ENCODE measurements around the gene MYH7.
"Not testable (repeated sequence)": the region's sequence is repeated elsewhere in the genome, so short reads cannot be mapped to it uniquely, and the experiment has no call there.

The MYH7 gene

DNA sequence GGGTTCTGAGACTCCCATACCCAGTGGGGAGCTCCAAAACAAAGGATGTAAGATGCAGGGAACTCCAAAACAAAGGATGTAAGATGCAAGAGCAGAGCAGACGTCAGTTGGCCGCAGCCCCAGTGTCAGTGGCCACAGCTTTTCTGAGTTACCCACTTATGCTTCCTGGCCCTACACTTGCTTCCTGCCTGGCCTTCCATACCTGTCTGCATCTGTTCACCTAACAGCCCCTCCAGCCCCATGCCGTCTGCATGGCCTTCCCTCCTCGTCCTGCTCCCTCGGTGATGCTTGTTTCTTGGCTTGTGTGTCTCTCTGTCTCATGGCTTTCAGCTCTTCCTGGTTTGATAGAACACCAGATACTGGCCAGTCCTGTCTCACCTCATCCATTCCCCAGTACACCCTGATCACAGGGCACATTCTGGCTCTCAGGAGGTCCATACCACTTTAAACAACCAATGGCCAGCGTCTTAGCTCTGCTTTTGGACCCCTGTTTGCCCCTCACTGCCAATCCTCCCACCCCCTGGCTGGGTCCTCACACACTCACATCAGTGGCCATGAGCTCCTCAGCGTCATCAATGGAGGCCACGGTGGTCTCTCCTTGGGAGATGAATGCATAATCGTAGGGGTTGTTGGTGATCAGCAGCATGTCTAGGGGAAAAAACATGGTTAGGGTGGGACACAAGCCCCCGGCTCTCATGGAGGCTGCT is 5.3 kb downstream of the MYH7 start:
- DNase-seq = no peak

DNA sequence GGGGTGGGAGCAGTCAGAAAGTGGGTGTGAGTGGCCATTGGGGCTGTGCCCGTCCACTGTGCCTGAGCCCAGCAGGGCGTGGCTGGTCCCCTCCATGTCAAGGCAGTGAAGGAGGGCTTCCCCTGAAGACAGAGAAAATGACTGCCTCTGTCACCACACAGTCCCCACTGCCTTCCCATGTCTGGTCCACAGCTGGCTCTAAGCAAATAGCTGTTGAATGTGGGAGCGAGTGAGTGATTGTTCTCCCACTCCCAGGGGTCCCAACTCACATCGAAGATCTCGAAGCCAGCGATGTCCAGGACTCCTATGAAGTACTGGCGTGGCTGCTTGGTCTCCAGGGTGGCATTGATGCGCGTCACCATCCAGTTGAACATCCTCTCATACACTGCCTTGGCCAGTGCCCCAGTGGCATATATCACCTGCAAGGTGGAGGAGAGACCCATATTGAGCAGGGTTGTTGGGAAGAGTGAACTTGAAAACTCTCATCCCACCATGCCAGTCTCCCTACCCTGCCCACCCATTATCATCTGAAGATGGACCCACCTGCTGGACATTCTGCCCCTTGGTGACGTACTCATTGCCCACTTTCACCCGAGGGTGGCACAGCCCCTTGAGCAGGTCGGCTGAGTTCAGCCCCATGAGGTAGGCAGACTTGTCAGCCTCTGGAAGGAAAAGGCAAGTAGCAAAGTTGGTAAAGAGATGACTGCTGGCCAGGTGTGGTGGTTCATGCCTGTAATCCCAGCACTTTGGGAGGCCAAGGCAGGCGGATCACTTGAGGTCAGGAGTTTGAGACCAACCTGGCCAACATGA is 6.6 kb downstream of the MYH7 start:
- no peak for DNase-seq

GRCh38 chr14:23425798-23426197 is 9.7 kb downstream of the MYH7 start:
- peak in 1 of 5 experiments; percentile 4 for DNase-seq

DNA sequence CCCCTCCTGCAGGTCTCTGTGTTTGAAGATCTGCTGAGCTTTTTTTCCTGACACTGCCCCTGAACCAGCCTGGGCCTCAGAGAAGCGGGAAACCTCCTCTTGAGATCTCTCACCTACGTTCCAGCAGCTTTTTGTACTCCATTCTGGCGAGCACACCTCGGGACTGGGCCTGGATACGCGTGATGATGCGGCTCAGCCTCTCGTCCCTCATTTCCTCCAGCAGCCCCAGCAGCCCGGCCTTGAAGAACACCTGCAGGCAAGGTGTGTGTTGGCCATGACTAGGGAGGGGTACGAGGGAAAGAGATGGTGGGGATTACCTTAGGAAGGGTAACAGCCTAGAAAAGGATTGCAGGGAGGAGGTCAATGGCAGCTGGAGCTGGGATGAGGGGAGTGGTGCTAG is 10.3 kb downstream of the MYH7 start:
- no peak for DNase-seq

DNA sequence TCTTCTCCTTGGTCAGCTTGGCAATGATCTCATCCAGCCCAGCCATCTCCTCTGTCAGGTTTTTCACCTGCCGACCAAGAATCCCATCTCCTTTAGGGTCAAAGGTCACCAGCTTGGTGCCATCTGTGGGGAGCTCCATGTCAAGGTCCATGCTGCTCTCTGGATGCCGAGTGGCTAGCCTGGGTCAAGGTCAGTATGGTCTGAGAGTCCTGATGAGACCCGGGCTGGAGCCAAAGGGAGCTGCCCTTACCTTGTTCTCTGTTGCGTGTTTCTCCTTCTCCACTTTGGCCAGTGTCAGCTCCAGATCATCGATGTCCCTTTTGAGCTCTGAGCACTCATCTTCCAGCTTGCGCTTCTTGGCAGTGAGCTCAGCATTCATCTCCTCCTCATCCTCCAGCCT is 11.8 kb downstream of the MYH7 start:
- no peak for DNase-seq

GRCh38 chr14:23421594-23421993 is 13.9 kb downstream of the MYH7 start:
- DNase-seq = peak in 1 of 5 experiments; percentile 40

DNA sequence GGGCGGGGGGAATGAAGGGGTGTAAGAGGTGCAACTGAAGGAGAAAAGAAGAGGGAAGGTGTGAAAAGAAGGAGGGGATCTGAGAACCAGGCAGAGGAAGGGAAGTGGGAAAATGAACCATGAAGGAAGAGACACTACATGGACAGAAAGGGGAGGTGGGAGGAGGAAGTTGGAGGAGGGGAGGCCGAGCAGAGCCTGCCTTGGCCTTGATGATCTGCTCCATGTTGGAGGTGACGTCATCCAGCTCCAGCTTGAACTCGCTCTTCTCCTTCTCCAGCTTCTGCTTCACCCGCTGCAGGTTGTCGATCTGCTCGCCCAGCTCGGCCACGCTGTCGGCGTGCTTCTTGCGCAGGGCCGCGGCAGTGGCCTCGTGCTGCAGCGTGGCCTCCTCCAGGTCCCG is 15.8 kb downstream of the MYH7 start:
- DNase-seq = not testable (repeated sequence)

- no peak for DNase-seq
These were observed 17.4 kb downstream of the MYH7 start for GRCh38 chr14:23418021-23418420.

DNA sequence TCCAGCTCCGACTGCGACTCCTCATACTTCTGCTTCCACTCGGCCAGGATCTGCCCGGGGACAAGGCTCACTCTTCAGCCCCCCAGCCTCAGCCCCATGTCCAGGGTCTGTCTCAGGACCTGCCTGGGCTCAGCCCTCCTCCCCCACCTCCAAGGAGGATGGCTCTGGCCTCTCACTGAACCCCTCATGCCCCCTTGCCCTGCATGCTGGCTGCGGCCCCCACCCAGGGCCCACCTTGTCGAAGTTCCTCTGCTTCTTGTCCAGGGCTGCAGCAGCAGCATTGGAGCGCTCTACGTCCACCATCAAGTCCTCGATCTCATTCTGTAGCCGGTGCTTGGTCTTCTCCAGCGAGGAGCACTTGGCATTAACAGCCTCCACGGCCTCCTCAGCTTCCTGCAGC is 18.2 kb downstream of the MYH7 start:
- not testable (repeated sequence) for DNase-seq

DNA sequence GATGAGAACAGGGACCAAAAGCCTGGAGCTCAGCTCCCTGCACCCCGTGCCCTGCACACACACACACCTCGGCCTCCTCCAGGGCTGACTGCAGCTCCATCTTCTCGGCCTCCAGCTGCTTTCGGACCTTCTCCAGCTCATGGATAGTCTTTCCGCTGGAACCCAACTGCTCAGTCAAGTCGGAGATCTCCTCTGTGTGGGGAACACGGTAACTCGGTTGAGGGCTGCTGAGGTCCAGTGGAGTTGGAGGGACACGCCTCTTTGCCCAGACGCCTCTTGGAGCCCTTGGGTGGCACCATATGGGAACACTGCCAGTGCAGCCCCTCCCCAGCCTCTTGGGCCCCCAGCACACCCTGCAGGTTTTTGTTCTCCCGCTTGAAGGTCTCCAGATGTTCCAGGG is 18.7 kb downstream of the MYH7 start:
- no peak for DNase-seq

GRCh38 chr14:23415821-23416778 is 19.4 kb downstream of the MYH7 start:
- no peak for DNase-seq

- no peak for DNase-seq
These were observed 20.3 kb downstream of the MYH7 start for GRCh38 chr14:23414906-23415820.

GRCh38 chr14:23414254-23414653 is 21.2 kb downstream of the MYH7 start:
- DNase-seq = no peak

DNA sequence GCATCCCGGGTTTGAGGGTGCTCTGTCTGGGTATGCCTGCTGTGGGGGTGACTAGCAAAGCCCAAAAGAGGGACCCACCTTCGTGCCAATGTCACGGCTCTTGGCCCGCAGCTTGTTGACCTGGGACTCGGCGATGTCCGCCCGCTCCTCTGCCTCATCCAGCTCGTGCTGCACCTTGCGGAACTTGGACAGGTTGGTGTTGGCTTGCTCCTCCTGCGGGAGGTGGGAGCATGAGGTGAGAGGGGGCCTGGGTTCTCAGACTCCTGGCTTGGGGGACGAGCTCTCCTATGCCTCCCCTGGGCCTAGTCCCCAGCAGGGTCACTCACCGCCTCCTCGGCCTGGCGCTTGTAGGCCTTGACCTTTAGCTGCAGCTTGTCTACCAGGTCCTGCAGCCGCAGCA is 21.8 kb downstream of the MYH7 start:
- no peak for DNase-seq

DNA sequence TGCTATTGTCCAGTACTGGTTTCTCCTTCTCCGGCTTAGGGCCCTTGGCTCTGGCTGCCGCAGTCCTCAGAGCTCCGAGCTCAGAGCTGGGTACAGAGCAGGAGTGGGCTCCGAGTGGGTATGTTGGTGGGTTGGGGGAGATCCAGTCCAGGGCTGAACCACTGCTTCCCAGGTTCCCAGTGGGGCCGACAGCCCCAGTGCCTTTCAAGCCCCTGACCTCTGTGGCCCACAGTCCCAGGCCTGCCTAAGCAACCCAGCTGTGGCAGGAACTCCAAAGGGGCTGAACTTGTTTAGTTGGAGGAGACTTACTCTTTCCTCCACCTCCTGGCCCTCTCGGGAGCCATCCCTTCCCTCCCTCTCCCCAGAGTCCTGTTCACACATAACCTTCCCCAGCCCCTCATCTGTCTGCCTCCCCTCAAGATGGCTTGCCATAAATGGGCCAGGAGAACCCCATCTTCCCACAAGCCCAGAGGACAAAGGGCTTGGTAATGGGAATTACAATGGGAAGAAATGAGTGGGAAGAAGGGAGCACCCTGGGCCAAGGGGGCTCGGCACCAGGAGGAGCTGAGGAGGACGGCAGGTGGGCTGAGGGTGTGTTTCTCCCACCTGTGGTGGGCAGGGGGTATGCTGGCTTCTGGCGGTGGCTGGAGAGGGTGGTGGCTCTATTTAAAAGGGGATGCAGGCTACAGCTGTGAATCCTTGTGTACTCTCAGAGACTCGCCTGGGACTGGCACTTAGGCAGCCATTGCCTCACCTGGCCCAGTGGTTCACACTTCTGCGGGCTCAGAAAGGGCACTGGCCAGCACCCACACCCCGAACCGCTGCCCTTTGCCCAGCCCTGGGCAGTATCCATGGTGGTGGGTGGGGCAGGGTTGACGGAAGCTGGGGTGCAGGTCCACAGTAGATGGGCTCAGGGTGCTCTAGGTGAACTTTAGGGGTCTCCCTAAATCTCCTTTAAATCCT is 23.6 kb downstream of the MYH7 start:
- DNase-seq = no peak

DNA sequence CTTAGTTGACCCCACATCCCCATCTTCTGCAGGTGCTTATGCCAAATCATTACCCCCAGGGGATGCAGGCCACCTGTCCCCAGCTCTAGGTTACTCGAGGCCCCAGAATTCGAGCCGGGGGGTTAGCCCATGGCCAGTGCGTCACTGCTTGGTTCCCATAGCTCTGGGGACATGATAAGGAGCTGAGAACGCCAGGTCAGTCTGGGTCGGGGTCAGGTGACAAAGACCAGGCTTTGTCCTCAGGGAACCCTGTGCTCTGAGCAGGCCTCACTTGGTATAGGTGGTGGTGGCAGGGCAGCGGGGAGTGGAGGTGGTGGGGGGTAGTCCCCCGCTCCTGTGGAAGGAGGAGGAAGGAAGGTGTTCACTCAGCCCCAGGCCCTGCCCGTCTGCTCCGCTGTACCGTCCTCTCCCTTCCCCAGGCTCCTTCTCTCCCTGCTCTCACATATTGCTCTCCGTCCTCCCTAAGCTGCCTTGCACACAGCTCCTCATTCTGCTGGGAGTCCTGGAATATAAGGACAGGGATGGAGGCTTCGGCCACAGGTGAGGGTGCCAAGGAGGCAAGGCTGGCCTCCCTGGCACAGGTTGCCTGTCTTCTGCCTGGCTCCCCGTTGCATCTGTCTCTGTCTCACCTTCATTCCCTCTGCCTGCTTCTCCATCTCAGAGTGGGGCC is 25.4 kb downstream of the MYH7 start:
- DNase-seq = no peak

- DNase-seq = peak in 1 of 5 experiments; percentile 11
These were observed 26.0 kb downstream of the MYH7 start for GRCh38 chr14:23409475-23409874.

- DNase-seq = no peak
These were observed 27.2 kb downstream of the MYH7 start for GRCh38 chr14:23408307-23408630.

- DNase-seq = no peak
These were observed 27.7 kb downstream of the MYH7 start, which contains the start of gene MYH6 for GRCh38 chr14:23407516-23408306. Gene MYH6 (minus strand): TSS chr14:23408273. CDS start chr14:23407223, 1,050 bp downstream.
